ENCODE data around the gene LONRF2.

Gene LONRF2

GRCh38 chr2:100256849-100257248, 65.5 kb downstream of the LONRF2 start:
- H3K4me3 ChIP-seq (ENCODE audit: low read depth, low read length), result no peak overlapping the region
- no peak for DNase-seq (ENCODE audit: low read depth)
- TF ChIP-seq, protein P1, sequence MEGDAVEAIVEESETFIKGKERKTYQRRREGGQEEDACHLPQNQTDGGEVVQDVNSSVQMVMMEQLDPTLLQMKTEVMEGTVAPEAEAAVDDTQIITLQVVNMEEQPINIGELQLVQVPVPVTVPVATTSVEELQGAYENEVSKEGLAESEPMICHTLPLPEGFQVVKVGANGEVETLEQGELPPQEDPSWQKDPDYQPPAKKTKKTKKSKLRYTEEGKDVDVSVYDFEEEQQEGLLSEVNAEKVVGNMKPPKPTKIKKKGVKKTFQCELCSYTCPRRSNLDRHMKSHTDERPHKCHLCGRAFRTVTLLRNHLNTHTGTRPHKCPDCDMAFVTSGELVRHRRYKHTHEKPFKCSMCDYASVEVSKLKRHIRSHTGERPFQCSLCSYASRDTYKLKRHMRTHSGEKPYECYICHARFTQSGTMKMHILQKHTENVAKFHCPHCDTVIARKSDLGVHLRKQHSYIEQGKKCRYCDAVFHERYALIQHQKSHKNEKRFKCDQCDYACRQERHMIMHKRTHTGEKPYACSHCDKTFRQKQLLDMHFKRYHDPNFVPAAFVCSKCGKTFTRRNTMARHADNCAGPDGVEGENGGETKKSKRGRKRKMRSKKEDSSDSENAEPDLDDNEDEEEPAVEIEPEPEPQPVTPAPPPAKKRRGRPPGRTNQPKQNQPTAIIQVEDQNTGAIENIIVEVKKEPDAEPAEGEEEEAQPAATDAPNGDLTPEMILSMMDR (IDR thresholded peaks at IDR 0.05; ENCODE audit: low read depth, low read length, missing control alignments), result no peak

- DNase-seq (ENCODE audit: low read depth), result no peak
- no peak overlapping the region for H3K4me3 ChIP-seq (ENCODE audit: low read depth, low read length)
- TF ChIP-seq, protein P1 (IDR thresholded peaks at IDR 0.05; ENCODE audit: low read depth, low read length, missing control alignments), result no peak
Observed at GRCh38 chr2:100256416-100256815, 65.9 kb downstream of the LONRF2 start.

DNA sequence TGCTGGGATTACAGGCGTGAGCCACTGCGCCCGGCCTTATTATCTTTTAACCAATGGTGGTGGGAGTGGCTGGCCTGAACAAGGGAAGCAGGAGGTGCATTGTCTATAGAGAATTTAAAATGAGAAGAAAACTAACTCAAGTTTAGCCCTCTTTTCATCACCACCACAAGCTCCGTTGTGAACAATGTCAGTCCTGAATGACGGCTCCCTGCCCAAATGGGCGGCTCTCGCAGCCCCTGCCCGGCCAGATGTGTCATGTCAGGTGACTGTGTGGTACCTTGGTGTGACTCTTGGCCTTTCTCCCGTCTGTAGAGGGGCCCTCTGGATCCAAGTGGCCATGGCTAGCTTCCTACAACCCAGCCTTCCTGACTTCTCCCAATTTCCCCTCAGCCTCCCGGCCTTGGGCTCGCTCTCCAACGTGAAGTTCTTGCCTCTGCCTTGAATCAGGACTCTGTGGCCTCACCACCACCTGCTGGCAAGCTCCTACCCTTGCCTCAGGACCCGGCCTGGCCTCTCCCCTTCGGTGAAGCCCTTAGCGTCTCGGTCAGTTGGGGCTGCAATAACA, 67.6 kb downstream of the LONRF2 start:
- TF ChIP-seq, protein P1 (IDR thresholded peaks at IDR 0.05; ENCODE audit: low read depth, low read length, missing control alignments), result no peak
- H3K4me3 ChIP-seq (ENCODE audit: low read depth, low read length), result no peak overlapping the region

DNA sequence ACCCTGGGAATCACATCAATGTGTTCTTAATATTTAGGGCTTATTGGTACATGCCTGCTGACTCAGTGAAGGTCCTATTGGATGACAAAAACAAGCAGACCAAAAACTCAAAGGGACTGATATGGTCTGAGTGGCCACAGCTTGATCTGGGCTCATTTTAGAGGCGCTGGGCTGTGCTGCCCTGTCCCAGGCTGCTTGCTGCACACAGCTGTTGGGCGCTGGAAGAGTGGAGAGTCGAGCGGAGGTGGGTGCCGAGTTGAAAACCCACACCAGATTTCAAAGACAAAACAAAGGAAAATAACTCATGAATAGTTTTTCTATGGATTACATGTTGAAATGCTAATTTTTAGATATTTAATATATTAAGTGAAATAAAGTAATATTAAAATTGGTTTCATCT, 68.5 kb downstream of the LONRF2 start:
- no peak for DNase-seq (ENCODE audit: low read depth)
- TF ChIP-seq, protein P1 (IDR thresholded peaks at IDR 0.05; ENCODE audit: low read depth, low read length, missing control alignments), result no peak

More for the DNA sequence above, 67.6 kb downstream of the LONRF2 start:
- DNase-seq (ENCODE audit: low read depth), result no peak

DNA sequence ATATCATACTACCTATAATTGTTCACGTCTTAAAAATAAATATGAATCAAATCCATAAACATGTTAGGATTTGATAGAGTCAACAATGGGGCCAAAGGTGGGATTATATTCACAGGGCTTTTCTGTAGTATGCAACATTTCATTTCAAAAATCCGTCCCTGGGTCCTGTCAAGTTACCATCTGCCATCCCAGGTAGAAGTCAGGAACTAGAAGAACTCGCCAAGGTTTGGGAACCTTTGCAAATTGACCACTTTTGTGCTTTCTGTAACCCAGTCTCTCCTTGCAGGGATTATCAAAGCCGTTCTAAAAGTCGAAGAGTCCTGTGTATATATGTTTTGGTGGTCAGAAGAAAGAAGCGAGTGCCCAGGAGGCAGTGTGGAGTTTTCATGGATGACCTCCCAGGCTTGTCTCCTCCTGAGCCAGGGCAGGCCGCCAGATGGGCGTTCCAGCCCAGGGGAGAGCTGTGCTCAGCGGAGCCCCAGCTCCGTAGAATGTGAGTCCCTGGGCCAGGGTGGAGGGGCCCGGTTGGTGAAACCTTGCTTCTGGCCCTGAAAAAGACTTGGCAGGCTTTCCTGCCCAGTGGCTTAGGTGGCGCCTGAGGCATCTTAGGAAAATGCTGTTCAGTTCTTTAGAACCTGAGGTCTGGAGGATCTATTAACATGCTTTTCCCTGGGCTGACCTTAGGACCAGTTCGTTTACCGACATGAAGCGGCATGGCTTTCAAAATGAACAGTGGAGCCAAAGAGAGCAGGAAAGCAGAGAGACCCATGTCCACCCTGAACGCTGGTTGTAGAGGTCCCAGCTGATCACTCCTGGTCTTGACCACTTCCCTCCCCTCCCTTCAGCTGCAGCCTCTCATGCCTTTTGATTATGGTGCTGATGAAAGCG, 69.2 kb downstream of the LONRF2 start:
- H3K4me3 ChIP-seq (ENCODE audit: low read depth, low read length), result no peak overlapping the region
- TF ChIP-seq, protein P1 (IDR thresholded peaks at IDR 0.05; ENCODE audit: low read depth, low read length, missing control alignments), result no peak
- no peak for DNase-seq (ENCODE audit: low read depth)

More for the DNA sequence above, 68.5 kb downstream of the LONRF2 start:
- H3K4me3 ChIP-seq (ENCODE audit: low read depth, low read length), result no peak overlapping the region

GRCh38 chr2:100250645-100251044, 71.7 kb downstream of the LONRF2 start:
- TF ChIP-seq, protein P1 (IDR thresholded peaks at IDR 0.05; ENCODE audit: low read depth, low read length, missing control alignments), result no peak
- H3K4me3 ChIP-seq (ENCODE audit: low read depth, low read length), result no peak overlapping the region

More at GRCh38 chr2:100250645-100251044, 71.7 kb downstream of the LONRF2 start:
- no peak for DNase-seq (ENCODE audit: low read depth)
